CD14-positive monocyte (primary cell): ENCODE data around the gene CCDC154. TPM values are rescaled to one million over a fixed set of nuclear protein-coding genes. Genes with fewer than 3 reads are reported as not detected.

Source experiments
- DNase-seq, 3 donors: peaks; one replicate each; pipeline ENCODE4 v3.0.0-alpha.2; 2011 to 2022
- H2AFZ ChIP-seq: 2 replicates; pipeline ENCODE4 v1.6.0; 2012; ENCODE audit warnings: mild to moderate bottlenecking, low read depth, low read length, inconsistent platforms; ENCODE audit not compliant: insufficient read depth, poor library complexity, severe bottlenecking
- H3K27ac ChIP-seq, 2 donors: 1 replicate in 1 of 2; 2 replicates in 1 of 2; pipeline ENCODE4 v1.5.1; 2012 to 2013; ENCODE audit warnings: low read length in 2 of 2, control low read depth in 1 of 2, inconsistent platforms in 1 of 2, low read depth in 1 of 2, mild to moderate bottlenecking in 1 of 2
- H3K27me3 ChIP-seq, 2 donors: one replicate each; pipeline versions ENCODE4 v1.6.0 to v1.6.1; 2011 to 2013; ENCODE audit warnings: low read length in 2 of 2; ENCODE audit not compliant: control insufficient read depth in 2 of 2, insufficient read depth in 2 of 2
- H3K36me3 ChIP-seq, 2 donors: replicated peaks in 1 of 2; 1 replicate in 1 of 2; 2 replicates in 1 of 2; pipeline versions ENCODE4 v1.5.1 to v1.6.1; 2012 to 2013; ENCODE audit warnings: low read length in 2 of 2, control low read depth in 1 of 2, inconsistent platforms in 1 of 2, mild to moderate bottlenecking in 1 of 2; ENCODE audit not compliant: insufficient read depth in 2 of 2, control insufficient read depth in 1 of 2
- H3K4me1 ChIP-seq, 2 donors: 1 replicate in 1 of 2; 2 replicates in 1 of 2; pipeline versions ENCODE4 v1.5.1 to v1.6.1; 2012 to 2013; ENCODE audit warnings: low read length in 2 of 2, control low read depth in 1 of 2, inconsistent platforms in 1 of 2, mild to moderate bottlenecking in 1 of 2, moderate library complexity in 1 of 2; ENCODE audit not compliant: insufficient read depth in 2 of 2, control insufficient read depth in 1 of 2
- H3K4me2 ChIP-seq: replicated peaks from 2 replicates; pipeline ENCODE3; 2012; ENCODE audit warnings: low read length, moderate library complexity, mild to moderate bottlenecking; ENCODE audit not compliant: poor library complexity, severe bottlenecking; ENCODE audit errors: extremely low read depth
- H3K4me3 ChIP-seq, 3 experiments: fragments of 200-600 bp in 1 of 3; sonication (generic) in 1 of 3; replicated peaks in 1 of 3; 1 replicate in 2 of 3; 2 replicates in 1 of 3; pipeline ENCODE4 v1.5.1; 2011 to 2013; ENCODE audit warnings: low read length in 3 of 3, mild to moderate bottlenecking in 3 of 3, control low read depth in 2 of 3, low read depth in 2 of 3, inconsistent platforms in 1 of 3, moderate library complexity in 1 of 3
- H3K79me2 ChIP-seq: 2 replicates; pipeline ENCODE4 v1.6.0; 2012; ENCODE audit warnings: mild to moderate bottlenecking, control low read depth, inconsistent platforms, low read length, moderate library complexity; ENCODE audit not compliant: insufficient read depth
- H3K9ac ChIP-seq: 2 replicates; pipeline ENCODE4 v1.6.0; 2017; ENCODE audit warnings: low read length, mild to moderate bottlenecking; ENCODE audit not compliant: insufficient read depth, poor library complexity, severe bottlenecking
- H3K9me3 ChIP-seq, 2 donors: replicated peaks in 1 of 2; 1 replicate in 1 of 2; 2 replicates in 1 of 2; pipeline versions ENCODE4 v1.5.1 to v1.6.1; 2012 to 2013; ENCODE audit warnings: low read length in 2 of 2, control low read depth in 1 of 2; ENCODE audit not compliant: control insufficient read depth in 1 of 2, insufficient read depth in 1 of 2
- H4K20me1 ChIP-seq: 2 replicates; pipeline ENCODE4 v1.6.0; 2012; ENCODE audit warnings: mild to moderate bottlenecking, low read length, control low read depth, moderate library complexity; ENCODE audit not compliant: insufficient read depth
- H3K27ac Mint-ChIP-seq, 7 donors: one replicate each; pipeline ENCODE4 v1.8.0; 2020; ENCODE audit warnings: mild to moderate bottlenecking in 7 of 7, mixed read lengths in 7 of 7, moderate library complexity in 6 of 7, inconsistent platforms in 2 of 7
- H3K27me3 Mint-ChIP-seq, 3 donors: one replicate each; pipeline ENCODE4 v1.8.0; 2021 to 2022; ENCODE audit warnings: low read depth in 3 of 3, mild to moderate bottlenecking in 3 of 3, mixed read lengths in 3 of 3, moderate library complexity in 3 of 3, inconsistent platforms in 1 of 3
- H3K36me3 Mint-ChIP-seq, 2 donors: one replicate each; pipeline ENCODE4 v1.8.0; 2020; ENCODE audit warnings: mixed read lengths in 2 of 2, inconsistent platforms in 1 of 2, mild to moderate bottlenecking in 1 of 2
- H3K4me1 Mint-ChIP-seq: one replicate; pipeline ENCODE4 v1.8.0; 2020; ENCODE audit warnings: mild to moderate bottlenecking, mixed read lengths
- H3K4me3 Mint-ChIP-seq, 2 donors: one replicate each; pipeline ENCODE4 v1.8.0; 2020; ENCODE audit warnings: mild to moderate bottlenecking in 2 of 2, mixed read lengths in 2 of 2, moderate library complexity in 1 of 2
- H3K9me3 Mint-ChIP-seq, 7 donors: one replicate each; pipeline ENCODE4 v1.8.0; 2020 to 2022; ENCODE audit warnings: mixed read lengths in 7 of 7, mild to moderate bottlenecking in 6 of 7, moderate library complexity in 6 of 7, inconsistent platforms in 2 of 7
- CTCF ChIP-seq: fragments of 200-600 bp; IDR thresholded peaks from one replicate; pipeline ENCODE4 v1.8.0; 2022; ENCODE audit warnings: antibody characterized with exemption, mild to moderate bottlenecking
- WGBS: methylation state at CpG from one replicate; pipeline ENCODE4 v1.1.5; 2013; ENCODE audit warnings: missing lambda C conversion rate; ENCODE audit not compliant: insufficient coverage; 5-methylcytosine and 5-hydroxymethylcytosine counted together
- intact Hi-C, 2 donors: fragments of 100-400 bp; cut with micrococcal nuclease; formaldehyde crosslinking; loops; one replicate each; pipeline versions ENCODE4 v1.15.0 to v1.15.1; 2023
- polyA plus RNA-seq, 3 donors: library from polyadenylated mRNA; depleted of rRNA in 1 of 3; unstranded in 2 of 3; stranded (reverse) in 1 of 3; fragments of 300-500 nt in 2 of 3; fragments of >200 nt in 1 of 3; fragmentation: Illumina TruSeq in 2 of 3; gene quantifications; 1 replicate in 2 of 3; 2 replicates in 1 of 3; pipeline ENCODE4 v1.2.3, GENCODE V29; 2012 to 2021

CCDC154 gene
- polyA plus RNA-seq, 3 donors: 5.9 TPM; not detected in 2

DNA sequence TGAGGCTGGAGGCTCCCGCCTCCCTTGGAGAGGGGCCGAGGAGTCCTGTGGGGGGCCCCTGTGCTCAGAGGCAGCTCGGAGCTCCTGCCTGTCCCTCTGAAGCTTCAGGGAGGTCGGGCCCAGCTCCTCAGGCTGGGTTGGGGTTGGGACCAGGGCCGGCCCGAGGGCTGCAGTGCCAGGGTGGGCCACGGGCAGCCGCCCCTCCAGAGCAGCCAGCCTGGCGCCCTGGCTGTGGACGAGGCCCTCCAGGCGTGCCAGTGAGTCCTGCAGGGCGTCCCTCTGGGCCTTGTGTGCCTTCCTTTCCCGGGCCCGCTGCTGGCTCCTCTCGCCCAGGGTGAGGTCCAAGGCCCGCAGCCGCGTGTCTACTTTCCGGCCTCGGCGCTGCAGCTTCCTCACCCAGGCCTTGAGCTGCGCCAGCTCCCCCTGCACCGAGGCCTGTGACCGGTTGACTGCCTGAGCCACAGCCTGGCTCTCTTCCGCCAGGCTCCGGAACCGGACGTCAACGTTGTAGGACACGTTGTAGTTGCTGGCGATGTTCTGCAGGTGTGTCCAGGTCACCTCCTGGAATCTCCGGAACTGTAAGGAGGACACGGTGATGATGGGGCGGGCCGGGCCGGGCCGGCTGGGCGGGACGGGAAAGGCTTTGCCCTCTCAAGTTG lies 43.2 kb upstream of the CCDC154 start:
- Histone ChIP-seq H3K9me3 (no peaks in the 10 kb centered on the region), H3K27ac (no peak overlapping the region), H4K20me1 (no peaks in the 10 kb centered on the region), H3K9ac (no peak overlapping the region), H3K79me2 (no peaks in the 10 kb centered on the region), H3K36me3 (no peaks in the 10 kb centered on the region), H3K4me2 (no peak overlapping the region), H3K4me1 (peaks cover 37 to 45% of the 10 kb centered on the region in 2 donors), H3K4me3 (no peak overlapping the region), H2AFZ (peak overlapping the region; percentile 87), H3K27me3 (no peaks in the 10 kb centered on the region)
- no peak overlapping the region for H3K4me3 Mint-ChIP-seq
- H3K9me3 Mint-ChIP-seq: peaks cover 0 to 2% (median 0%) of the 10 kb centered on the region in 7 donors
- TF ChIP-seq CTCF: no peak
- WGBS: 93% methylated on average over 38 of the region's 39 CpGs
- peaks cover 0 to 2% (median 2%) of the 10 kb centered on the region in 3 donors for H3K27me3 Mint-ChIP-seq
- no peaks in the 10 kb centered on the region for H3K36me3 Mint-ChIP-seq
- no peak for DNase-seq
- H3K4me1 Mint-ChIP-seq: peaks cover 36% of the 10 kb centered on the region
- intact Hi-C loops: no loop called here
- no peak overlapping the region for H3K27ac Mint-ChIP-seq

- Mint-ChIP-seq H3K27me3 (peaks cover 0 to 2% (median 2%) of the 10 kb centered on the region in 3 donors), H3K9me3 (peaks cover 0 to 3% (median 0%) of the 10 kb centered on the region in 7 donors), H3K4me1 (peaks cover 34% of the 10 kb centered on the region), H3K36me3 (no peaks in the 10 kb centered on the region), H3K4me3 (peak overlapping the region in 1 of 2 donors; percentile 24), H3K27ac (no peak overlapping the region)
- Histone ChIP-seq H3K4me3 (no peak overlapping the region), H3K9ac (no peak overlapping the region), H3K4me1 (peaks cover 34 to 44% of the 10 kb centered on the region in 2 donors), H4K20me1 (no peaks in the 10 kb centered on the region), H3K9me3 (no peaks in the 10 kb centered on the region), H2AFZ (no peak overlapping the region), H3K36me3 (no peaks in the 10 kb centered on the region), H3K79me2 (no peaks in the 10 kb centered on the region), H3K27me3 (no peaks in the 10 kb centered on the region), H3K4me2 (no peak overlapping the region), H3K27ac (no peak overlapping the region)
- 95% methylated on average over 29 of the region's 33 CpGs for WGBS
- no peak for DNase-seq
- TF ChIP-seq CTCF: no peak
- intact Hi-C loops: no loop called here
Observed at GRCh38 chr16:1486551-1487390, 42.4 kb upstream of the CCDC154 start.
